HG03280 (cell line): ENCODE measurements around the gene RNF144B.
A peak's percentile ranks its signal among the peaks of the same experiment; 100 is the strongest.

Source experiments
- ATAC-seq: cut with Tn5 transposase; IDR thresholded peaks from one replicate; pipeline ENCODE4 v1.9.1; 2021; ENCODE audit warnings: mild to moderate bottlenecking, moderate library complexity; ENCODE audit not compliant: unreplicated experiment

RNF144B gene

DNA sequence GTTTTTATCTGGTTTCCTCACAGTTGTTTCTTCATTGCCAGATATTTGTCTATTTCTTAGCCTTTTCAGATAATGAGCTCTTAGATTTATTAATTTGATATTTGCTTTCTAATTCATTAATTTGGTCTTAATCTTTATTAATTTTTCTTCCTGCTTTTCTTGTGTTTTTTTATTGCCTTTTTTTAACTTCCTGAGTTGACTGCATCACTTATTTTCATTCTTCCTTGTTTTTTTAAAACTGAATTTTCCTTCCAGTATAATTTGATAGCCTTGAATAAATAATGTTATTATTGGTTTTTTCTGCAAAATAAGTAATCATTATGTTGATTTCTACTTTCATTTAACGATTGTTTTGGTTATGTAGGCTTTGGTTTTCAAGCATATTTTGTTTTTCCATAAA is 91.5 kb downstream of the RNF144B start:
- ATAC-seq, result no peak

DNA sequence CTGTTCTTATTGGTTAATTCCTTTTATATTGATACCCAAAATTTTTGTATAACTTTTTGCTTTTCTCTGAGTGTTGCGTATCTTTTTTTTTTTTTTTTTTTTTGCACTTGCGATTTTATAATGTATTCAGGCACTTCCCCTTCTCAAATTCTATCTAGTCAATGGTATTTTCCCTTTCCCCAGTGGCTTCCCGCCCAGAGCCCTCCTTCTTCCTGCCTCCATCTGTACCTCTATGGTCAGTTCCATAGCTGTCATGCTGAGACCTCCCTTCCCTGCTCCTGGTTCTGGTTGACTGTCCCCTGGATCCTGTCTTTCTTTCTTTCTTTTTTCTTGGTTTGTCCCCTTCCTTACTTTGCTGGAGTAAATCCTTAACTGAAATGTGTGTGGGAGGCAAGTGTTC is 94.7 kb downstream of the RNF144B start:
- no peak for ATAC-seq

- ATAC-seq, result no peak
These were observed 98.7 kb downstream of the RNF144B start for GRCh38 chr6:18485660-18486435.

DNA sequence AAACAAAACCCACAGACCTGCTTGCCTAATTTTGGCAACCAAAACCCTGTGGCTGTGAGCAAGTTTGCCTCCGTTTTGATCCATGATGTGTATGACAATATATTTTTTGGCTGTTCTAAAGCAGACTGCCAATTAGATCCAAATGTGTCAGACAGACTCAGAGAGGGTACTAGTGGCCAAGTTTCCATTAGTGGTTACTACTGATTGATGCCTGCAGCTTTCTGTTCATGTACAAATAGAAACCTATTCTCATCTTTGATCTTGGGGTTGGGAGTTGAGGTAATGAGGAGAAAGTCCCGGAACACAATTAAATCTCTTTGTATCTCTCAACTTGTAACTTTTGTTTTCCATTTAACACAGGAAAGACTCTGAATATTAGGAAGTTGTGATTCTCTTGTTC is 100.9 kb downstream of the RNF144B start:
- no peak for ATAC-seq

DNA sequence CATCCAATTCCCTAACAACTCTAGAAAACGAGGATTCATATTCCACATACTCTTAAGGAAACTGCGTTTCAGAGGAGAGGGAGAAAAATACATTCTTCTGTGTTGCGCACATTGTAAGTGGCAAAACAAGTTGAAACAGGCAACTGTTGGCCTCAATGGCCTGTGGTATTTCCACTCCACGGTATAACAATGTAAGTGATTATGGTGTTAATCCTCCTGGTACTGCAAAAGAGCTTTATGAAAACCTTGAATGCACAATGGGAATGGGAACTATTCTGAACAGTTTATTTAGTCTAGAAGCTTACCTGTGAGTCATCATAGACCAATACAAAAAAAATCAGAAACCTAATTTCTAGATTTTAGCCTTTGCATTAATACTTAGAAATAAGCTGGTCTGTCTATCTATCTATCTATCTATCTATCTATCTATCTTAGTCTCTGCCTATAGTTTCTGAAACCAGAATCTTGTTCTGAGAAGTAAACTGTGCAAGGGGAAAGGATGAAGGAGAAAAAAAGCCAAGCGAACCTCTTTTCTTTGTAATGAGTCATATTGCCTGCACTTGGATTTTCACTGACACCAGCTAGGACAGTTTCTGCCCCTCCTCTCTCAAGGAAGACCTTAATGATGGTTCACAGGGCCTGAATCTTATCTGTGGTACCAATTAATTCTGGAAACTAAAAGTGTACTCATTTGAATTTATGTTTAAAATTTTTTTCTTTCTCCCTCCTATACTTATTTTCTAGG is 101.5 kb downstream of the RNF144B start:
- no peak for ATAC-seq

- ATAC-seq, result no peak
These were observed 102.2 kb downstream of the RNF144B start for GRCh38 chr6:18489335-18489734.

- no peak for ATAC-seq
These were observed 104.3 kb downstream of the RNF144B start for GRCh38 chr6:18491308-18492045.

GRCh38 chr6:18492972-18493371 is 105.8 kb downstream of the RNF144B start:
- no peak for ATAC-seq

- ATAC-seq, result no peak
These were observed 106.3 kb downstream of the RNF144B start for GRCh38 chr6:18493382-18493891.

- ATAC-seq, result no peak
These were observed 106.8 kb downstream of the RNF144B start for GRCh38 chr6:18493925-18494324.

- ATAC-seq, result no peak
These were observed 108.1 kb downstream of the RNF144B start for GRCh38 chr6:18495236-18495635.

- no peak for ATAC-seq
These were observed 109.3 kb downstream of the RNF144B start for GRCh38 chr6:18496462-18496861.

- ATAC-seq, result no peak
These were observed 109.9 kb downstream of the RNF144B start for GRCh38 chr6:18497006-18497405.

DNA sequence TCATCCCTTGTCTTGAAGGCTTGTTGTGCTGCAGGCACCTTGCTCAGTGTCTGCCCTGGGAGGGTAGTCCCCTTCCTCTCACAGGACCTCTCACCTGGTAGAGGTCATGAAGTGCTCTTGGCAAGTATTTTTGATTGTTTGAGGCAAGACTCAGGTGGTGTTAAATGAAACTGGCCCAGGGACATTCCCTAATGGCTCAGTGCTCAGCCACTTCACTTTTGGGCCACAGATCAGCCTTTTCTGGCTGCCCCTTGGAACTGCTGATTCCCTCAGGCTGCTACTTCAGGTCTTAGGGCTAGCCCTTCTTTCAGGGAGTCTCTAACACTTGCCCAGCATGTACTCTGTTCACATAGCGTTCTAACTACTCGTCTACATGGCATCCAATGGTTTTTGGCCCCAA is 111.3 kb downstream of the RNF144B start:
- no peak for ATAC-seq

- no peak for ATAC-seq
These were observed 113.9 kb downstream of the RNF144B start for GRCh38 chr6:18500921-18501662.

DNA sequence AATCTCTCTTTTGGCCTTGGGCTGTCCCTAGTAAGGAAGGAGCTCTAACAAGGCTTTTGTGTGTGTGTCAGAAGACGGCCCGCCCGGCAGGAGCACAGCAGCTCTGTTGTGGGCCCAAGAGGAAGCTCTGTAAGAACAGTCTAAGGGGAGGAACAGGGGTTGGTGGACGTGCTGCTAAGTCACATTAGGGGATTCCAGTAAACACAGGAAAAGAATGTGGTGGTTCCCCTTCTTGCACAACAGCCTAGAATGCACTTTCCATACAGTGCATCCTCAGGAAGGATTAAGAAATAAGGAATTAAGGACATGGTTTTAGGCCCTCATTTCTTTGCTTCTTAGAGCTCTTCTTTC is 114.5 kb downstream of the RNF144B start:
- no peak for ATAC-seq

DNA sequence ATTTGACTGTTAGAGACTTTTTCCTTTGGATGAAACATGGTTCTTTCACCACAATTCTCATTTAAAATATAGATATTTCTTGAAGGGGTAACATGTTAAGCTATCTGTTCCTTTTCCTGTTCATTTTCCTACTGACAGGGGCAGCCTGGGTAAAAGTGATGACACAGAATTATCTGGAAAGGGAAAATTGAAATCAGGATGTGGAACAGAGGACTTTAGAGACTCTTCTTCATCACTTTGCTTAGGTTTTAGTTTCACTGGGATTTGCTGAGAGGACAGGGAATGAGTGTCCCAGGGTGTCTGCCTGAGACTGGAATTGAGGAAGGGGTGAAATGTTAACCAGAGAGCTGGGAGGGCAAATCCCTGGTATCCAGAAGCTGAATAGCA is 116.0 kb downstream of the RNF144B start:
- ATAC-seq, result no peak

- ATAC-seq, result peak; percentile 73
These were observed 116.6 kb downstream of the RNF144B start for GRCh38 chr6:18503593-18504231.

GRCh38 chr6:18504232-18504596 is 117.1 kb downstream of the RNF144B start:
- ATAC-seq, result no peak

GRCh38 chr6:18506382-18507017 is 119.3 kb downstream of the RNF144B start:
- no peak for ATAC-seq
